Hippocampal formation (tissue), 2 donors: ENCODE measurements around the gene ARF5.

Experiments used
- DNase-seq, 2 donors: peaks; one replicate each; lab custom pipeline; 2025; lab: John Stamatoyannopoulos, UW

The ARF5 gene

DNA sequence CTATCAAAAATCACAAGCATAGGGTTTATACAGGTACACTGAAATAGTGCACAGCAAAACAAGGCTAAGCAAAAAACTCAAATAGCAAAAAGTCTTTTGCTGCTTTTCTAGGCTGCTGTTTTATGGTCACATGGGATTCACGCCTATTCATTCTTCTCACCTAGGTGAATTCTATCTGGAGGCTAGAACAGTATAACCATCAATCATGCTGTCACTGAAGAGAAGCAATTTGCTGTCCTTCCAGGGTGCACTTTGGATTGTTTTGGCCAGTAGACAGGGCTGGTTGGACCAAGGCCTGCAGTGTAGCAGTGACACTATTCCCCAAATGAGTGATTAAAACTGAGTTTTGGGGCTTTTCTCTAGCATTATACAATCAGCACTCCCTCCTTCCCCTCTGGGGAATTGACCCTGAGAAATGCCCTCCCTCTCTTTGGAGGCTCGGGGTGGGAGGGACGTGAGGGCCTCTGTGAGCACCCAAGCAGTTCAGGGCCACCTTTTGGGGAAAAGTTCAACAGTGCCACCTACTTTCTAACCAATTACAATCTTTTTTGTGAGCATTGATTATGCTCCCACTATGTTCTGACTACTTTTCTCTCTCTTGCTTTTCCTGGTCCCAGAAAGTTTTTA is 47.6 kb downstream of the ARF5 start:
- no peak for DNase-seq

- no peak for DNase-seq
Observed at GRCh38 chr7:127638197-127638596, 50.0 kb downstream of the ARF5 start.
